ENCODE measurements around the gene DVL3. TPM values are rescaled to one million over a fixed set of nuclear protein-coding genes. Genes with fewer than 3 reads are reported as not detected.

The DVL3 gene
- total RNA-seq, 1 donor from 2014 or later: 103 TPM

- H3K36me3 Mint-ChIP-seq (ENCODE audit: low read depth, unreplicated experiment): peaks cover 53% of the 10 kb centered on the region
- peaks cover 33% of the 10 kb centered on the region for H3K4me1 Mint-ChIP-seq (ENCODE audit: unreplicated experiment)
- H3K9me3 Mint-ChIP-seq (ENCODE audit: unreplicated experiment): no peaks in the 10 kb centered on the region
- H3K27ac Mint-ChIP-seq (ENCODE audit: unreplicated experiment): peak overlapping the region; percentile 61
- peaks cover 21% of the 10 kb centered on the region for H3K27me3 Mint-ChIP-seq (ENCODE audit: unreplicated experiment)
- peak overlapping the region; percentile 99 for H3K4me3 Mint-ChIP-seq (ENCODE audit: unreplicated experiment)
- DNase-seq (ENCODE audit: low spot score): no peak
- no peak for TF ChIP-seq CTCF (IDR thresholded peaks at IDR 0.05; ENCODE audit: unreplicated experiment)
Measured at GRCh38 chr3:184186902-184187207, 31.7 kb downstream of the DVL3 start.

GRCh38 chr3:184188080-184188479 lies 32.9 kb downstream of the DVL3 start:
- Mint-ChIP-seq H3K27me3 (ENCODE audit: unreplicated experiment) (peaks cover 22% of the 10 kb centered on the region), H3K9me3 (ENCODE audit: unreplicated experiment) (no peaks in the 10 kb centered on the region), H3K4me3 (ENCODE audit: unreplicated experiment) (peak overlapping the region; percentile 70), H3K4me1 (ENCODE audit: unreplicated experiment) (peaks cover 33% of the 10 kb centered on the region), H3K27ac (ENCODE audit: unreplicated experiment) (no peak overlapping the region), H3K36me3 (ENCODE audit: low read depth, unreplicated experiment) (peaks cover 51% of the 10 kb centered on the region)
- no peak for TF ChIP-seq CTCF (IDR thresholded peaks at IDR 0.05; ENCODE audit: unreplicated experiment)
- no peak for DNase-seq (ENCODE audit: low spot score)

- TF ChIP-seq CTCF (IDR thresholded peaks at IDR 0.05; ENCODE audit: unreplicated experiment): no peak
- H3K27me3 Mint-ChIP-seq (ENCODE audit: unreplicated experiment): peaks cover 20% of the 10 kb centered on the region
- H3K27ac Mint-ChIP-seq (ENCODE audit: unreplicated experiment): no peak overlapping the region
Measured at GRCh38 chr3:184189421-184189820, 34.2 kb downstream of the DVL3 start.

DNA sequence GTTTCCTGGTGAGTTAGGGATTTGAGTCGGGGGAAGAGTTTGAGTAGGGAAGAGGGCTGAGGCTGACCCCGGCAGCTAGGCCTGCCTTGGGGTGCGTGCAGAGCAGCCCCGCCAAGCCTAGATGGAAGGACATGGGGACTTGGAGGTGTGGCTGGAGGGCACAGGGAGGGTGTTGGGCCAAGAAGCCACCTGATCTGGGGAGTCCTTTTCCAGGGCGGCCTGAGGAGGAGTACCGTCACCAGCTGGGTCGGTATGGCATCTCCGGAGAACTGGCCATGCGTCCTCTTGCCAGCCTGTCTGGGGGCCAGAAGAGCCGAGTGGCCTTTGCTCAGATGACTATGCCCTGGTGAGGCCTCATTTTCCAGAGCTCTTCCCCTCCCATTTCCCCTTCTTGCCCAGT lies 37.7 kb downstream of the DVL3 start:
- DNase-seq (ENCODE audit: low spot score): no peak
- peaks cover 45% of the 10 kb centered on the region for H3K36me3 Mint-ChIP-seq (ENCODE audit: low read depth, unreplicated experiment)
- no peaks in the 10 kb centered on the region for H3K9me3 Mint-ChIP-seq (ENCODE audit: unreplicated experiment)
- no peak overlapping the region for H3K4me3 Mint-ChIP-seq (ENCODE audit: unreplicated experiment)
- H3K27ac Mint-ChIP-seq (ENCODE audit: unreplicated experiment): no peak overlapping the region
- TF ChIP-seq CTCF (IDR thresholded peaks at IDR 0.05; ENCODE audit: unreplicated experiment): no peak
- H3K4me1 Mint-ChIP-seq (ENCODE audit: unreplicated experiment): peaks cover 3% of the 10 kb centered on the region
- H3K27me3 Mint-ChIP-seq (ENCODE audit: unreplicated experiment): peaks cover 7% of the 10 kb centered on the region

More at GRCh38 chr3:184189421-184189820, 34.2 kb downstream of the DVL3 start:
- Mint-ChIP-seq H3K4me3 (ENCODE audit: unreplicated experiment) (no peak overlapping the region), H3K9me3 (ENCODE audit: unreplicated experiment) (no peaks in the 10 kb centered on the region), H3K4me1 (ENCODE audit: unreplicated experiment) (peaks cover 27% of the 10 kb centered on the region), H3K36me3 (ENCODE audit: low read depth, unreplicated experiment) (peaks cover 53% of the 10 kb centered on the region)
- no peak for DNase-seq (ENCODE audit: low spot score)

GRCh38 chr3:184193991-184194539 lies 38.9 kb downstream of the DVL3 start:
- no peak overlapping the region for H3K27ac Mint-ChIP-seq (ENCODE audit: unreplicated experiment)
- peaks cover 40% of the 10 kb centered on the region for H3K36me3 Mint-ChIP-seq (ENCODE audit: low read depth, unreplicated experiment)
- TF ChIP-seq CTCF (IDR thresholded peaks at IDR 0.05; ENCODE audit: unreplicated experiment): no peak
- H3K4me3 Mint-ChIP-seq (ENCODE audit: unreplicated experiment): no peak overlapping the region
- H3K9me3 Mint-ChIP-seq (ENCODE audit: unreplicated experiment): no peaks in the 10 kb centered on the region
- DNase-seq (ENCODE audit: low spot score): no peak
- H3K27me3 Mint-ChIP-seq (ENCODE audit: unreplicated experiment): peaks cover 4% of the 10 kb centered on the region
- no peaks in the 10 kb centered on the region for H3K4me1 Mint-ChIP-seq (ENCODE audit: unreplicated experiment)
